Loucy (cell line): Measurements from ENCODE around the gene TJP3.

Experiments
- H2AFZ ChIP-seq: fragments of 200-600 bp; sonication (generic); 2 replicates; pipeline ENCODE4 v1.6.0; 2016; ENCODE audit warnings: antibody characterized with exemption, mild to moderate bottlenecking, low read length, moderate library complexity
- H3F3A ChIP-seq: fragments of 200-600 bp; 2 replicates; pipeline ENCODE4 v1.6.0; 2016; ENCODE audit warnings: antibody characterized with exemption, low read depth, mild to moderate bottlenecking
- H3K27me3 ChIP-seq: fragments of 200-600 bp; sonication (generic); 2 replicates; pipeline ENCODE4 v1.6.1; 2014; ENCODE audit warnings: low read length, mild to moderate bottlenecking; ENCODE audit not compliant: insufficient read depth, poor library complexity, severe bottlenecking
- H3K36me3 ChIP-seq: fragments of 200-600 bp; sonication (generic); 2 replicates; pipeline ENCODE4 v1.6.1; 2016; ENCODE audit warnings: low read length; ENCODE audit not compliant: insufficient read depth
- H3K4me1 ChIP-seq: fragments of 200-600 bp; sonication (generic); 2 replicates; pipeline ENCODE4 v1.5.1; 2014; ENCODE audit warnings: low read length, mild to moderate bottlenecking; ENCODE audit not compliant: insufficient read depth, poor library complexity, severe bottlenecking
- H3K4me2 ChIP-seq: fragments of 200-600 bp; sonication (generic); 2 replicates; pipeline ENCODE4 v1.6.0; 2014; ENCODE audit warnings: antibody characterized with exemption, low read length, low read depth, mild to moderate bottlenecking; ENCODE audit not compliant: poor library complexity, severe bottlenecking
- H3K4me3 ChIP-seq: fragments of 200-600 bp; sonication (generic); 2 replicates; pipeline ENCODE4 v1.5.1; 2014; ENCODE audit warnings: low read length, mild to moderate bottlenecking, mixed read lengths; ENCODE audit not compliant: poor library complexity, severe bottlenecking
- H3K79me2 ChIP-seq: fragments of 200-600 bp; sonication (generic); 2 replicates; pipeline ENCODE4 v1.6.1; 2014; ENCODE audit warnings: low read length; ENCODE audit not compliant: insufficient read depth
- H3K9ac ChIP-seq: fragments of 200-600 bp; sonication (generic); 2 replicates; pipeline ENCODE4 v1.6.0; 2014; ENCODE audit warnings: mild to moderate bottlenecking, low read depth, low read length, moderate library complexity; ENCODE audit not compliant: poor library complexity, severe bottlenecking
- H3K9me2 ChIP-seq: fragments of 200-600 bp; sonication (generic); replicated peaks from 2 replicates; pipeline ENCODE4 v1.6.1; 2016; ENCODE audit warnings: low read depth, low read length, mixed read lengths
- H3K9me3 ChIP-seq: fragments of 200-600 bp; sonication (generic); 2 replicates; pipeline ENCODE4 v1.6.1; 2014; ENCODE audit warnings: mild to moderate bottlenecking, antibody characterized with exemption, low read length, low read depth; ENCODE audit not compliant: insufficient read depth
- H4K20me1 ChIP-seq: fragments of 200-600 bp; sonication (generic); 2 replicates; pipeline ENCODE4 v1.6.0; 2014; ENCODE audit warnings: antibody characterized with exemption, low read length, mild to moderate bottlenecking; ENCODE audit not compliant: insufficient read depth, poor library complexity, severe bottlenecking
- EZH2phosphoT487 ChIP-seq: fragments of 200-600 bp; IDR thresholded peaks from 2 replicates; pipeline ENCODE4 v1.6.1; 2018; ENCODE audit warnings: antibody characterized with exemption, mild to moderate bottlenecking, moderate library complexity, borderline replicate concordance
- TF ChIP-seq, protein P1 (sequence below): fragments of 200-600 bp; sonication (generic); conservative IDR thresholded peaks from 2 replicates; pipeline ENCODE4 v1.5.1; 2014; ENCODE audit warnings: mild to moderate bottlenecking, antibody characterized with exemption, low read length

Gene TJP3

DNA sequence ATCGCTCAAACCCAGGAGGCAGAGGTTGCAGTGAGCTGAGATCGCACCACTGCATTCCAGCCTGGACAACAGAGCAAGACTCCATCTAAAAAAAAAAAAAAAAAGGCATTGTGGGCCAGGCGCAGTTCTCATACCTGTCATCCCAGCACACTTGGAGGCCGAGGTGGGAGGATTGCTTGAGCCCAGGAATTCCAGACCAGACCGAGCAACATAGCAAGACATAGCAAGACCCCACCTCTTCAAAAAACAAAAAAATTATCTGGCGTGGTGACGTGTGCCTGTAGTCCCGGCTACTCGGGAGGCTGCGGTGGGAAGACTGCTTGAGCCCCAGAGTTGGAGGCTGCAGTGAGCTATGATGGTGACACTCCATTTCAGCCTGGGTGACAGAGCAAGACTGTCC, 25.9 kb upstream of the TJP3 start:
- no peak overlapping the region for H3K4me3 ChIP-seq
- H3K9me2 ChIP-seq = no peaks in the 10 kb centered on the region
- no peaks in the 10 kb centered on the region for H3F3A ChIP-seq
- TF ChIP-seq EZH2phosphoT487 = no peak
- TF ChIP-seq, protein P1, sequence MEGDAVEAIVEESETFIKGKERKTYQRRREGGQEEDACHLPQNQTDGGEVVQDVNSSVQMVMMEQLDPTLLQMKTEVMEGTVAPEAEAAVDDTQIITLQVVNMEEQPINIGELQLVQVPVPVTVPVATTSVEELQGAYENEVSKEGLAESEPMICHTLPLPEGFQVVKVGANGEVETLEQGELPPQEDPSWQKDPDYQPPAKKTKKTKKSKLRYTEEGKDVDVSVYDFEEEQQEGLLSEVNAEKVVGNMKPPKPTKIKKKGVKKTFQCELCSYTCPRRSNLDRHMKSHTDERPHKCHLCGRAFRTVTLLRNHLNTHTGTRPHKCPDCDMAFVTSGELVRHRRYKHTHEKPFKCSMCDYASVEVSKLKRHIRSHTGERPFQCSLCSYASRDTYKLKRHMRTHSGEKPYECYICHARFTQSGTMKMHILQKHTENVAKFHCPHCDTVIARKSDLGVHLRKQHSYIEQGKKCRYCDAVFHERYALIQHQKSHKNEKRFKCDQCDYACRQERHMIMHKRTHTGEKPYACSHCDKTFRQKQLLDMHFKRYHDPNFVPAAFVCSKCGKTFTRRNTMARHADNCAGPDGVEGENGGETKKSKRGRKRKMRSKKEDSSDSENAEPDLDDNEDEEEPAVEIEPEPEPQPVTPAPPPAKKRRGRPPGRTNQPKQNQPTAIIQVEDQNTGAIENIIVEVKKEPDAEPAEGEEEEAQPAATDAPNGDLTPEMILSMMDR = no peak
- H2AFZ ChIP-seq = no peak overlapping the region
- H3K4me1 ChIP-seq = no peaks in the 10 kb centered on the region
- no peaks in the 10 kb centered on the region for H3K27me3 ChIP-seq
- H4K20me1 ChIP-seq = no peaks in the 10 kb centered on the region
- H3K79me2 ChIP-seq = no peaks in the 10 kb centered on the region
- no peaks in the 10 kb centered on the region for H3K9me3 ChIP-seq
- no peak overlapping the region for H3K4me2 ChIP-seq
- no peak overlapping the region for H3K9ac ChIP-seq
- no peaks in the 10 kb centered on the region for H3K36me3 ChIP-seq

DNA sequence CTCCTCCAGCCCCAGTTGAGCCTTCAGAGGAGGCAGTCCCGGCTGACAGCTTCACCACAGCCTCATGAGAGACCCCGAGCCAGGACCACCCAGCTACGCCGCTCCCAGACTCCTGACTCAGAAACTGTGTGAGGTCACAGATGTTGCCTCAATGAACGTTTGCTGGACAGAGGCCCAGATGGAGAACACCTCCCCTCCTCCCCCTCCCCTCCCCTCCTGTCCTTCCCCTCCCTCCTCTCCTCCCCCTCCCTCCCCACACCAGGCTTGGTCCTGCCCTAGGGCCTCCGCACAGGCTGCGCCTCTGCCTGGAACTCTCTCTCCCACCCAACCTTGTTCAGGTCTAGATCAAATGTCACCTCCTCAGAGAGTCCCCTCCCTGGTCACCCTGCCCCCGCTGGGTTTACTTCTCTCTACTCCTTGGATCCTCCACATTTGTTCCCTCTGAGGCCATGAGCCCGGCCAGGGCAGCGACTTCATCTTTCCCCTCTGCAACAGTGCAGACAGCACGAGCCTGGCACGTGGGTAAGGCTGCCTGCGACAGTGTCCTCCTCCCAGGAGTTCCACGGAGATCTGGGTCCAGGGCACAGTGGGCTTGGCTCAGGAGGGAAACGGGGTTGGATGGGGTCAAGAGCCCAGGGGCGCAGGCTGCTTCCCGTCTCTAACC, 25.3 kb upstream of the TJP3 start:
- Histone ChIP-seq H3K9ac (no peak overlapping the region), H3K36me3 (no peaks in the 10 kb centered on the region), H3K4me1 (no peaks in the 10 kb centered on the region), H3F3A (no peaks in the 10 kb centered on the region), H3K27me3 (no peaks in the 10 kb centered on the region), H3K4me3 (no peak overlapping the region), H2AFZ (no peak overlapping the region), H3K9me3 (no peaks in the 10 kb centered on the region), H3K4me2 (no peak overlapping the region), H3K79me2 (no peaks in the 10 kb centered on the region; the same call in 1 of the 2 replicates), H3K9me2 (no peaks in the 10 kb centered on the region), H4K20me1 (no peaks in the 10 kb centered on the region)
- TF ChIP-seq EZH2phosphoT487 = no peak
- TF ChIP-seq, protein P1 = no peak

DNA sequence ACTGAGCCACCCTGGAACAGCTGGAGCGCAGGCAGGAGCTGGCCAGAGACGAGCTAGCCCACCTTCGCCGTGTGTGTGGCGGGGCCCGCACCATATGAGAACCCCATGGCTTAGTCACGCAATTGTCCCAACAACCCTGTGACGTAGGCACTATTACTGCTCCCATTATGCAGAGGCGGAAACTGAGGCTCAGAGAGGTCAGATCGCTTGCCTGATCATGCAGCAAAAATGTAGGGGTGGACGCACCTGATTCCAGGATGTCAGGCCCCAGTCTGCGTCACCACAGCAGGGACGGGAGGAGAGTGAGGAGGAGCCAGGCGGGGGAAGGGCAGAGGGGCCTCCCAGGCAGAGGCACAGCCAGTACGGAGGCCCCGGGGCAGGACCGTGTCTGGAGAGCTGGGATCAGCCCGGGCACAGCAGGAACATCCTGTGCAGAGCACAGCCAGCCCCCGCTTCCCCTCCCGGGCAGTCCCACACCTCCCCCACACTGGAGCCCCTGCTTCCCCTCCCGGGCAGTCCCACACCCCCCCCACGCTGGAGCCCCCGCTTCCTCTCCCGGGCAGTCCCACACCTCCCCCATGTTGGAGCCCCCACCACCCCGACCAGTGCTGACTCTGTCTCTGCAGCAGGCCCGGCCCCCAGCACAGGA, 24.7 kb upstream of the TJP3 start:
- Histone ChIP-seq H3K27me3 (no peaks in the 10 kb centered on the region), H4K20me1 (no peaks in the 10 kb centered on the region), H2AFZ (no peak overlapping the region), H3K9ac (no peak overlapping the region), H3K4me2 (no peak overlapping the region), H3K36me3 (no peaks in the 10 kb centered on the region), H3K4me3 (no peak overlapping the region), H3K9me2 (no peaks in the 10 kb centered on the region), H3K9me3 (no peaks in the 10 kb centered on the region), H3F3A (no peaks in the 10 kb centered on the region), H3K79me2 (peaks cover 5% of the 10 kb centered on the region; the same call in 1 of the 2 replicates), H3K4me1 (no peaks in the 10 kb centered on the region)
- no peak for TF ChIP-seq EZH2phosphoT487
- TF ChIP-seq, protein P1 = no peak
